MM.1S (cell line): ENCODE data around the gene TOGARAM1.

Experiments used
- CTCF ChIP-seq: fragments of 300-600 bp; sonication (generic); IDR thresholded peaks from 2 replicates; pipeline ENCODE4 v1.5.1; 2016; ENCODE audit warnings: antibody characterized with exemption, low read length, mixed read lengths
- EZH2 ChIP-seq: fragments of 300-600 bp; sonication (generic); optimal IDR thresholded peaks from 2 replicates; pipeline ENCODE3; 2017; ENCODE audit warnings: low read depth, mild to moderate bottlenecking, antibody characterized with exemption, low read length, mixed read lengths
- EZH2phosphoT487 ChIP-seq: fragments of 300-600 bp; sonication (generic); IDR thresholded peaks from 2 replicates; pipeline ENCODE4 v1.6.1; 2018; ENCODE audit warnings: antibody characterized with exemption, low read length

- TF ChIP-seq CTCF (no peak), EZH2 (no peak), EZH2phosphoT487 (no peak)
These were observed 7.2 kb upstream of the TOGARAM1 start for GRCh38 chr14:44954750-44955149.
